C4-2B (cell line): ENCODE measurements around the gene ESPN.

Source experiments
- ZFX ChIP-seq: fragments of 450-650 bp; IDR thresholded peaks from 2 replicates; pipeline ENCODE4 v1.6.1; 2017
- TF ChIP-seq, protein P1 (sequence below): fragments of 450-650 bp; conservative IDR thresholded peaks from 2 replicates; pipeline ENCODE4 v1.5.1; 2017; ENCODE audit warnings: mild to moderate bottlenecking

DNA sequence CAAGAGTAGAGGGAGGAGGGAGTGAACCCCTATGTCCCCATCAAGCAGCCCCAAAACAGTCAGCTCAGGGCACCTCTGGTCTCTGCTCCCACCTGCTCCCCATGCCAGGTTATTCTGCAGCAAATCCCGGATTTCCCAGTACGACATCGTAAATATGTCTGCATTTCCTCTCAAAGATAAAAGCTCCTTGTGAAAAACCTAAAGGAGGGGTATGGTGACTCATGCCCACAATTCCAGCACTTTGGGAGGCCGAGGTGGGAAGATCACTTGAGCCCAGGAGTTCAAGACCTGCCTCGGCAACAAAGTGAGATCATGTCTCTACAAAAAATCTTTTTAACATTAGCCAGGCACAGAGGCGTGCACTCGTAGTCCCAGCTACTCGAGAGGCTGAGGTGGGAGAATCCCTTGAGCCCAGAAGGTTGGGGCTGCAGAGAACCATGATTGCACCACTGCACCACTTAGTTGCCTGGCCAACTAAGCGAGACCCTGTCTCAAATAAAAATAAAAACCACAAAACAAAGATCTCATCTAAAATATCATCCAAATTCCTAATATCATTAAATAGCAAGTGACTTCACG, 38.1 kb upstream of the ESPN start:
- TF ChIP-seq, protein P1, sequence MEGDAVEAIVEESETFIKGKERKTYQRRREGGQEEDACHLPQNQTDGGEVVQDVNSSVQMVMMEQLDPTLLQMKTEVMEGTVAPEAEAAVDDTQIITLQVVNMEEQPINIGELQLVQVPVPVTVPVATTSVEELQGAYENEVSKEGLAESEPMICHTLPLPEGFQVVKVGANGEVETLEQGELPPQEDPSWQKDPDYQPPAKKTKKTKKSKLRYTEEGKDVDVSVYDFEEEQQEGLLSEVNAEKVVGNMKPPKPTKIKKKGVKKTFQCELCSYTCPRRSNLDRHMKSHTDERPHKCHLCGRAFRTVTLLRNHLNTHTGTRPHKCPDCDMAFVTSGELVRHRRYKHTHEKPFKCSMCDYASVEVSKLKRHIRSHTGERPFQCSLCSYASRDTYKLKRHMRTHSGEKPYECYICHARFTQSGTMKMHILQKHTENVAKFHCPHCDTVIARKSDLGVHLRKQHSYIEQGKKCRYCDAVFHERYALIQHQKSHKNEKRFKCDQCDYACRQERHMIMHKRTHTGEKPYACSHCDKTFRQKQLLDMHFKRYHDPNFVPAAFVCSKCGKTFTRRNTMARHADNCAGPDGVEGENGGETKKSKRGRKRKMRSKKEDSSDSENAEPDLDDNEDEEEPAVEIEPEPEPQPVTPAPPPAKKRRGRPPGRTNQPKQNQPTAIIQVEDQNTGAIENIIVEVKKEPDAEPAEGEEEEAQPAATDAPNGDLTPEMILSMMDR, result no peak
- no peak for TF ChIP-seq ZFX
